HL-60/S4 treated with retinoic acid at 250 ng/mL for 4 days and 3 days (cell line): ENCODE results near the gene KAZN.
"Not testable (repeated sequence)": the region's sequence is repeated elsewhere in the genome, so short reads cannot be mapped to it uniquely, and the experiment has no call there.

ENCODE experiments used
- in situ Hi-C: fragments of 300-500 bp; cut with MboI; formaldehyde crosslinking; loops from 2 replicates; pipeline ENCODE4 v1.7.0; 2022; ENCODE audit warnings: low sequenced_read_pairs

Gene KAZN

DNA sequence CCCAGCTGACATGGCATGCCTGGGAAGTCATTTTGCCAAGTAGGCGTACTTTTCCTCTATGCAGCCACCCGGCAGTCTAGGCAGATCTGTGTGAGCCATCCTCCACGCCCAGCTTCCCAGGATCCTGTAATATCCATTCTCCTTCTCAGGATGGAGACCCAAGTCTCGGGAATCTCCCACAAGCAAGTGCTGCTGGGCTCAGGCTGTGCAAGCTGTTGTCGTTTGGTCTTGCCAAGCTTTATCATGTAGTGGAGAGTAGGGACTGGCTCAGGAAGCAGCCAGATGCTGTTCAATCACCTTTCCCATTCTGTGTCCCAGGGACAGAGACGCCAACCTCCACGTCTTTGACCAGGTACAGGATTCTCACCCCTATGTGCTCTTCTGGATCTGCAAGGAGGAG lies 363.9 kb downstream of the KAZN start:
- in situ Hi-C loops, result no loop called here

DNA sequence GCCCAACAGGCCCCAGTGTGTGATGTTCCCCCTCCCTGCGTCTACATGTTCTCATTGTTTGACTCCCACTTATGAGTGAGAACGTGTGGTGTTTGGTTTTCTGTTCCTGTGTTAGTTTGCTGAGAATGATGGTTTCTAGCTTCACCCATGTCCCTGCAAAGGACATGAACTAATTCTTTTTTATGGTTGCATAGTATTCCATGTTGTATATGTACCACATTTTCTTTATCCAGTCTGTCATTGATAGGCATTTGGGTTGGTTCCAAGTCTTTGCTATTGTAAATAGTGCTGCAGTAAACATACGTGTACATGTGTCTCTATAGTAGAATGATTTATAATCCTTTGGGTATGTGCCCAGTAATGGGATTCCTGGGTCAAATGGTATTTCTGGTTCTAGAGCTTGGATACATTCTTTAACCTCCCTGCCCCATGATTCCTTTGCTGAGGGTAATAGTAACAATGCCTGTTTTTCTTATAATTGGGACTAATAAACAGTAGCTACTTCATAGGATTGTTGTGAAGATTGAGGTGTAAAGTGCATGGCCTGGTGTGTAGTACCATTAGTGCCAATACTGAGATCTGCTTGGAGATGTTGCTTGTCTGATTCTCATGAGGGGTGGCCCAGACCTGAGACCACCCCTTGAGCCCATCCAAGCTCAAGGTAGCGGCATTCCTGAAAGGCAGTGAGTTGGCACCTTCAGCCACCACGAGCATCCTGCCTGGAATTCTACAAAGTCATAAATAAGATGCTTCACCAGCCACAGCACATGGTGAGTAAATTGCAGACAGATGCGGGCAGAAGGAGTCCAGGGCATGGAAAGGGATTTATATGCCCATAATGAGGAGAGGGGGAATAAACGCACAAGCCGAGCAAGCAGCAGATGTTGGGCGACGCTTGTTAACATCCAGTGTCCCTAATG lies 365.6 kb downstream of the KAZN start:
- in situ Hi-C loops, result not testable (repeated sequence)

DNA sequence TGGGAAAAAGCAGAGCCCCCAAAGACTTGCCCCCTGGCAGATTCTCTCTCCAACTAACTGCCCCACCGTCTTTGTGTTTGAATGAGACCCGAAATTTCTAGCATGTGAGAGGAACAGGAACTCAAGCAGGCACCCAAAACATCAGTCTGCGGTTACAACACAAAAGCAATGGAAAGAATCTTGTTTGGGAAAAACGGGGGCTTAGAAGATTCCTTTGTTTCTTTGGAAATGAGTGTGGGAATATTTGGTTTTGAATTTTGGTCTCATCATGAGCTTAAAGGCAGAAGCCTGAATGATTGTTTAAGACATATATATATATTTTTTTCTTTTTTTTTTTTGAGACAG lies 366.2 kb downstream of the KAZN start:
- in situ Hi-C loops, result no loop called here

DNA sequence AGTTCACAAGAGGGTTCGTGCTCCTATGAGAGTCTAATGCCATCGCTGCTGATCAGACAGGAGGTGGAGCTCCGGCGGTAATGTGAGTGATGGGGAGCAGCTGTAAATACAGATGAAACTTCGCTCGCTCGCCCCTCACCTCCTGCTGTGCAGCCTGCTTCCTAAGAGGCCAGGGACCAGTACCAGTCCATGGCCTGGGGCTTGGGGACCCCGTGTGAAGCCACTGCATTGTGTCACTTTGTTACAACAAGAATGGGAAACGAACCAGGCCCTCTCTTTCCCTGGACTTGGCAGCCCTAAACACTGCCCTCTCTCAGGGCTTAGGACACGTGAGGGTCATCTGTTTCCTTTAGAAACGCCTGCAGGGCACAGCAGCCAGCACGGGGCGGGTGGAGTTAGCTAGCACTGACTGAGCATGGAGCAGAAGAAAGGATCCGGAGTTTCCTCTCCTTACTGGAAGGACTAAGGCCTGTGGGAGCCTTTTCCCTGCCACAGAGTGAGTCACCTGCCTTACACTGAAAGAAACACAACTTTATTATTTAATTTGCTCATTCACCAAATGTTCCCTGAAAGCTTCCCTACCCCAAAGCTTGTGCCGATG lies 369.9 kb downstream of the KAZN start:
- in situ Hi-C loops, result no loop called here

DNA sequence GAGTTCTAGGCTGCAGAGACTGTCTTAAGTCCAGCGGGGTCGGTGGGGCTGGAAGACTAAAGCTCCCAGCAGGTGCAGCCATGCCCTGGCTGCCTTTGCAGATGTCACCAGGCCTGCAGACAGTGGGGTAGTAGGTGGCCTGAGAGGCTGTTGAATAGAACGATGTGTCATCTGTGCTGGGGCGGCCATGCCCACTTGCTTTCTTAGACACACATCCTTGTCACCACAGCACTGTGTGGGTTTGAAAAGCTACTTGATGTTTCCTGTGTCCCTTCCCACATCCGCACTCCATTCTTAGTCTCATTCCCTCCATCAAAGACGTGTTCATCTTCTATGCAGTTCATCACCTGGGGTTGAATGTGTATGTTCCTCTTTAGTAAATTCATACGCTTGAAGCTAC lies 370.5 kb downstream of the KAZN start:
- in situ Hi-C loops, result no loop called here

DNA sequence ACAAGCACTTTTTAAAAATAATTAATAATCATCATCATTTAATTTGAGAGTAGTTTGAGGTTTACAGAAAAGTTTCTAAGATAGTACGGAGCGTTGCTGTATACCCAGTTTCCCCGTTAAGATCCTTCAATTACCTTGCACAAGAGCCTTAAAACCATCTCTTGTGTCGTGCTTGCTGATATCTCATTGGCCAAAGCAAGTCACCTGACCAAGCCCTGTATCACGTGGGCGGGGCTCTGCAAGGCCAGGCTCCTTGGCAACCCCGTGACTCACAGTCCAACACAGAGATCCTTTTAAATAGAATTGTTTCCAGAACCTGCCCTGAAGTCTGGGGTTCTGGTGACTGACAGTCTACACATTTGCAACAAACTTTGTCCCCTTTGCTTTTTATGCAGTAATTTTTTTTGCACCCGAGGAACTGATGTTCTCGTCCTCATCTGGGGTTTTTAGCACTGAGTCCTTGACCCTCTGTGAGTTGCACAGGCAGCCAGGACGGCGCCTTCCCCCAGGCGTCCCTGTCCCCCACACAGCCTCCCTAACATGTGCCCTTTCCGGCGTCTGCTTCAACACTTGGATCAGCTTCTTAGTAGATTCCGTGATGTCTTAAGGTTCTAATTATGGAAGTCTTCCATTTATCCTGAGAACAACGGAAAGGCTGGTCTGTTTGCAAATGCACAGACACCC lies 371.8 kb downstream of the KAZN start:
- in situ Hi-C loops, result no loop called here

DNA sequence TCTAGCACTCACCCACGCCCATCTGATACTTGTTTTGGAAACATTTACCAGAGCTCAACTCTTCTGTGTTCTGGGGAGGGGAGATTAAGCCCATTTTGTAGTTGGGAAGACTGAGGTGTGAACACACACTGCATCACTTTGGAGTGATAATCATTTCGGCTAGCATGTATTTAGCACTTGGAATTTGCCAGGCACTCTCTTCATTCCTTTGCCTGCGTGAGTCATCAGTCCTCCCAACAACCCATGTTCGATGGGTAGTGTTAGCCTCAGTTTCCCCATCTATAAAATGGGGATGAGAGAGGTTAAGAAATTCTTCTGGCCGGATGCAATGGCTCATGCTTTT lies 372.3 kb downstream of the KAZN start:
- in situ Hi-C loops, result no loop called here

DNA sequence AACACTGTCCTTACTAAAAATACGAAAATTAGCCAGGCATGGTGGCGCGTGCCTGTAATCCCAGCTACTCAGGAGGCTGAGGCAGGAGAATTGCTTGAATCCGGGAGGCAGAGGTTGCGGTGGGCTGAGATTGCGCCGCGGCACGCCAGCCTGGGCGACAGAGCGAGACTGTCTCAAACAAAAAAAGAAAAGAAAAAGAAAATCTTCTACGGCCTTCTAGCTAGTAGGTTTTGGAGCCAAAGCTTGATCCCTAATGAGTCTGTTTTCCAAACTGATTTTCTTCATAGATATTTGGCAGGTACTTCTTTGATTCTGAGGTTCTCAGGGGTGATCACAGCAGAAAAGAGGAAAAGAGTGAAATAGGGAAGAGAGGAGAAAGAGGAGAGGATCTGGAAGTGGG lies 372.7 kb downstream of the KAZN start:
- in situ Hi-C loops, result no loop called here

DNA sequence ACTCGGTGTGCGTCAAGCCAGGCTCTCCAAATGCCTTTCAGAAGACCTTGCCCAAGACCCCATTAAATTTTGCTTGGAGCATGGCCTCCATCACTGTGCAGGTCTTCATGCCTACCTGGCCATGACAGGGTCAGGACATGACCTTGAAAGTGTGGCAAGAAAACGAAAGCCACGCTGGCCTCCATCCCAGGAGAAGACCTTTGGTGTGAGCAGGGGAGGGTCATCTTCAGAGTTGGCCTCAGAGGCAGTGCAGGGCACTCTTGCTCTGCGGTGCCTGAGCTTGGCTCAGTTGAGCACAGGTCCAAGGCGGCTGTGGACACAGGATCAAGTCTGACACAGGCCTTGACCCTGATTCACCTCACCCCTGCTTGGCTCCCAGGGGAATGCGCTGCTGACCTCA lies 373.6 kb downstream of the KAZN start:
- in situ Hi-C loops, result no loop called here

DNA sequence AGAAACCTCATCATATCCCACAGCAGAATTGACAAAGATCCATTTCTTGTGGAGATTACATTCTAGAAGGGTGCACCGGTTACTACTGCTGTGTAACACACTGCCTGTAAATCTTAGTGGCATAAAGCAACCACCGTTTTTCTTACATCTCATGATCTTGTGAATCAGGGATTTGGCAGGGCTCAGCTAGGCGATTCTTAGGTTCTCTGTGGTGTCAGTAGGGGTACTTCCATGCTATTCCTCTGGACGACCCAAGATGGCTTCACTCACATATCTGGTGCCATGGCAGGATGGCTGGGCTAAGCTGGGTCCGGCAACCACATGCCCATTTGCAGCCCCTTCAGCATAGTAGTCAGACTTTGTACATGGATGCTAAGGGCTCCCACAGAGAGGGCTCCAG lies 375.3 kb downstream of the KAZN start:
- in situ Hi-C loops, result no loop called here

DNA sequence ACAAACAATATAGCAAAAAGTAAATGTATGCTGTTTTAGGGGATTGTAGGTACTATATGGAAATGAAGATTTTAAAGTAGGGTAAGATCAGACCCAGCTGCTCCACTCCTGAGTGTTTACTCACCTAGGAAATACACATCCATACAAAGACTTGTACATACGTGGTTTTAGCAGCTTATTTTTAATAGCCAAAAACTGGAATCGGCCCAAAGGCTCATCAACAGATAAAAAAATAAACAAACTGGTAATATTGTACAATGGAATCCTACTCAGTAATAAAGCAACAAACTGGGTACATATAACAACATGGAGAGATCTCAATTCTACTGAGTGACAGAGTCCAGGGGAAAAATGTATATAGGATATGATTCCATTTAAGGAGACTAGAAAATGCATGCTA lies 375.9 kb downstream of the KAZN start:
- in situ Hi-C loops, result no loop called here

DNA sequence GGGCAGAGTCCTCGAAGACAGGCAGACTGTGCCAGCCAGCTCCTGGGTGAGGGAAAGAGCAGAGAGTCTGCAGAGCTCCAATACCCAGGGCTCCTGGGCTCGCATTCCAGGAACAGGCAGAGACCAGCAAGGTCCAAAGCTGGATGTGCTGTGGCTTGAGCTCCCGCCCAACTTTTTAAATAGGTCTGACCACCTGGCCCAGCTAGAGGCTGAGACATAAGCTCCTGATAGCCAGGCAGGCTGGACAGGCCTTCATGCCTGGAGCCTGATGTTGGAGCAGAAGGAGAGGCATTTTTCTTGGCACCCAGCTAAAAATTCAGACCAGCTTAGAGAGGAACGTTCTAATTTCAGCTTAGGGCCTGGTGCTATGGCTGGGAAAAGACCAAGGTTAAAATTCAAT lies 376.6 kb downstream of the KAZN start:
- in situ Hi-C loops, result no loop called here

DNA sequence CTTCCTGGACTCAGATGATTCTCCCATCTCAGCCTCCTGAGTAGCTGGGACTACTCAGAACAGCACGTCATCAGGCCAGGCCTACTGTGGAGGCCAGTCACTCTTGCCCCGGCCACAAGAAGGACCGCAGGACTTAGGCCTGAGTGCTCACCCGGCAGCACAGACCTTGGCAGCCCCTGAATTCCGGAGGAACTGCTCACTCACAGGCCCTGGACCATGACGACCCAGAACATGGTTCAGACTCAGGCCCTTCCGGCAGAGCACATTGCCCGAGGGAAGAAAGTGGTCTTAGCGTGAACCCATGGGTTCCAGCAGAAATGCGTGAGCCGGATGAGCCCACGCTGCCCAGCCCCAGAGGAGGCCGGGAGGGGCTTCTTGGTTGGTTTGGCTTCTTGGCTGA lies 377.8 kb downstream of the KAZN start:
- in situ Hi-C loops, result no loop called here

DNA sequence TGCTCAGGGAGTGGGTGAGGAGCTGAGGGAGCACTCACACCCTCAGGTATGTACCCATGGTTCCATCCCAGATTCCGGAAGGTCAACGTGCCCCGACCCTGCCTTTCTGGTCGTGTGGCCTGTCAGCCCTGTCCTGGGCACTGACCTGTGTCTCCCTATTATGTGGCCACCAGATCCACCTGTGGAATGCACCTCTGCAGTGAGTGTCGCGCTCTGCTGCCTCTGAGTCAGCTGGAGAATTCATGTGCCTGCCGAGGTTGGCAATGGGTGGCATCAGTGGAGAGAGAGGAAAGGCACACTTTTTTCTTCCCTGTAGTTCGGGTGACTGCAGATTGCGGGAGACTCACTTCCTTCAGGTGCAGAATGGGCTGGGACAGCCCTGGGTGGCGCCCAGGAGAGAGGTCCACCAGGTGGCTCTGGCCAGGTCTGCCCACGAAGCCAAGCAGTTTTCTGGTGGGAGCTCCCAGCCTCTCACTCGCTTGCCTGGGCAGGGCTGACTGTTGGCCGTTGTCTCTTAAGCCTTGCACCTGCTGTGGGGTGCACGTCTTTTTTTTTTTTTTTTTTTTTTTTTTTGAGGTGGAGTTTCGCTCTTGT lies 378.9 kb downstream of the KAZN start:
- in situ Hi-C loops, result no loop called here

DNA sequence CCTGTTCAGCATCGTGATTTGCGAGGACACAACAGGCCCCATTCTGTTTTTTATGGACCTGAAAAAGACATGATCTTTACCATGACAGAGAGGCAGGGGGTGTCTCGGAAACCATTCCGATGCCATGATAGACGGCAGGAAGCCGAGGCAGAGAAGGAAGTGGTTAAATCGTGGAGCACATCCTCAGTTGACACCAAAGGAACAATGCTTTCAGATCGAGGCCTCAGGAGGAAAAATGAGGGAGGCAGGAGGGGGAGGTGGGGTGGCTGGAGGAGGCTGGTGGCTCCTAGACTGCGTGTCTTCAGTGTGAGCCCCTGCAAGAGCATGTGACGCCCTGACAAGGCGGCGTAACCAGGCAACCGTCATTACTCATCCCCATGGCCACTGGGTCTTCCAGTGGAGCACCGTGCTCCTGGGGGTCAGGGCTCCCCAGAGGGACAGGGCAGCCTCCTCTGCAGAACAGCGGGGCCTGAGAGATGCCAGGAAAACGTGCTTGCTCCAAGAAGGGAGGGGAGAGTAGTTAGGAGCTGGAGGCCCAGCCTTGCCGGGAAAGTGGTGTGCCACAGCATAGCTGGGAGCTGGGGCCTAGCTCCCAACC lies 382.2 kb downstream of the KAZN start:
- in situ Hi-C loops, result no loop called here

DNA sequence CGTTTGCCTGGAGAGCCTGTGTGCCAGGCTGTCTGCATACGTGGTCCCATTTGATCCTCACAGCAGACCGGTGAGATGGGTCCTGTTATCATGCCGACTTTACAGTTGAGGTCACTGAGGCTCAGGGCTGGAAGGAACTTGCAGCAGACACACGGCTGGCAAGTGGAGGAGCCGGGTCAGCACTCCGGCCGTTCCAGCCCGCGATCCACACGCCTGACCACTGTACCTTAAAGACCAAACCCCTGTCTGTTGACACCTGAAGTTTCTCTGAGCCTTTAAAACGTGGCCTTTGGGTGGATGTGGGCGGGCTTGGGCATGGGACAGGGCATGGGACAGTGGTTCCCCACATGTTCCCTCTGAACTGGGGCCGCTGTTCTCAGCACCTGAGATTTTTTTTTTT lies 383.5 kb downstream of the KAZN start:
- in situ Hi-C loops, result no loop called here

DNA sequence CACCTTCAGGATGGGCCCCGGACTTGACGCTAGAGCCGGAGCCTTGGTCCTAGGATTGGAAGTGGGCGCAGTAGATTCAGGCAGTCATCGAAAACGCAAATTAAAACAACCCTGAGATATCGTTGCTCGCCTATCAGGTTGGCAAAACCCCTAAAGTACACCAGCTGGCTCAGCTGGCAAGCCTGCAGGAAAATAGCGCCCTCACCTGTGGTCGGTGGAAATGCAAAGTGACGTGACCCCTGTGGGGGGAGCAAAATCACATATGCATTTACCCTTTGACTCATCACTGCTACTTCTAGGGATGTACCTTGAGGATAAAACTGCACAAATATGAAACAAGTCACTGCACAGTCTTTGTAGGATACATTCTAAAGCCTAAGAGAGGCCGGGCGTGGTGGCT lies 384.8 kb downstream of the KAZN start:
- in situ Hi-C loops, result no loop called here

DNA sequence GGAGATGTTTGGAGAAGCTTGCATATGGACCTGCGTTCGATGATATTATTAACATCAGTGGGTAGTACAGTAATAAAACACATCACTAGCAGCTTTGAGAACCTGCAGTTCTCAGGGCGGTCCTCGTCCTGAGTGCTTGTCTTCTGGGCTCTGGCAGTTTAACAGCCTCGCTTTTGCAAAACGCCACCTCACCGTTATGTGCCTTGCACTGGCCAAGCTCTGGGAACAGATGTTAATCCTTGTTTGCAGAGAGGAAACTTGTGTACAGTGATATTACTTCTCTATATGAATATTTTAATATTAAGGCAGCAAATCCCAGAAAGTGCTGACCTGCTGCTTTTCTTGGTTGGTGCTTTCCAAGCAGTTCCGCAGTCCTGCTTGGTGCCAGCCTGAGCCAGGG lies 387.7 kb downstream of the KAZN start:
- in situ Hi-C loops, result no loop called here

DNA sequence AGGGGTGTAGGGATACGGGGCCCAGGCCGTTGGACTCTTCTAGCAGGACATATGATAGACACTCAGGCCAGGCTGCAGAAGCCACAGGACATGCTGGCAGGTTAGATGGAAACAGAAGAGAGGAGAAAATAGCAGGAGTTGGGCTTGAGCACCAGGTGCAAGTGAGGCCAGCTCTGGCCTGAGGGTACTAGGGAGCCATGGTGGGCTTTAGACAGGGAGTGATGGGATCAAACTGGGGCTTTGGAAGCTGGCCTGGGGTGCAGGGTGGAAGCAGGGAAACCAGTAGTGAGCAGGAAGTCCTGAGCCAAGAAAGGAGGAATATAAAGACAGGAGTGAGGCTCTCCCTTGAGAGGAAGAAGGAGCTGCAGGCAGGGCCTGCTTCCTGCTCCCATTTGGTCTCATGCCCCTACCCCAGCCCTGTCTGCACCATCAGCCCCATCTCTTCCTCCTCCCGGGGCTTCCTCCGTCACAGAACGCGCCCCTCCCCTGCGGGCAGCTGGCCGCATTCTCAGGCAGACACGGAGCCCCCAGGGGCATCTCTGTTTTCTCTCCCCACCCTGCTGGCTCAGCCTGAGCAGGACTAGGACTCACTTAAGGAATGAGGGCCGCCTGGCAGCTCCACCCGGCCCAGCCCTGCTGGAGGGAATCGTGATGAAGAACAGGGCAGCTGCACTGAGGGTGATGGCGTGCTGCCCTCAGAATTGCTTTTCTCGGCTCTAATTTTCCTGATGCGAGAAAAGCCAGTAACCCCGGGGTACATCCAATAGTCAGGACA lies 389.5 kb downstream of the KAZN start:
- in situ Hi-C loops, result no loop called here

DNA sequence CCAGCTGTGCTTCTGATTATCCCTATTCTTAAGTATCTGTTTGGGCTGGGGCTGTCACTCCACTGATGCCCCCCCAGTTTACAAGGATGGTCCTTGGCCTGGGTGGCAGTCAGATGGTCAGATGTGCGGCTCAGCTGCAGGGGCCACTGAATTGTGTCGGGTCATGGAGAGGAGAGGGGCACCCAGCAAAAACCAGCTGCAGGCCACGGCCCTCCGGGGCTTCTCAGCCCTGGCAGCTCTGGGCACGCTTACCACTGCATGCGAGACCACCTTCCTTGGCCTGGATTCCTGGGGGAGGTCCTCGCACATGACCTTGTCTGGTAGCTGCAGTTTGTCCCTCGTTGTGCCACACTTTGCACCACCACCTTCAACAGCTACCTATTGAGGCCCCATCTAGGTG lies 390.2 kb downstream of the KAZN start:
- in situ Hi-C loops, result no loop called here
